Mesendoderm (in vitro differentiated cells): ENCODE results near the gene BIN1.

Experiments
- DNase-seq: peaks from one replicate; pipeline ENCODE4 v3.0.0; 2013
- H2AK5ac ChIP-seq: 2 replicates; pipeline ENCODE4 v1.6.1; 2013; ENCODE audit warnings: low read length, inconsistent platforms
- H2BK120ac ChIP-seq: 2 replicates; pipeline ENCODE4 v1.6.1; 2013; ENCODE audit warnings: low read depth, mild to moderate bottlenecking, low read length, moderate library complexity, mixed read lengths
- H2BK15ac ChIP-seq: replicated peaks from 2 replicates; pipeline ENCODE4 v1.6.1; 2013; ENCODE audit warnings: low read depth, mild to moderate bottlenecking, moderate library complexity
- H2BK5ac ChIP-seq: 2 replicates; pipeline ENCODE4 v1.6.1; 2013; ENCODE audit warnings: low read length, inconsistent platforms
- H3K18ac ChIP-seq: 2 replicates; pipeline ENCODE4 v1.6.1; 2013; ENCODE audit warnings: mild to moderate bottlenecking, low read length, mixed read lengths
- H3K23ac ChIP-seq: one replicate; pipeline ENCODE4 v1.6.1; 2013; ENCODE audit warnings: low read length
- H3K27ac ChIP-seq: 2 replicates; pipeline ENCODE4 v1.5.1; 2013; ENCODE audit warnings: low read depth, mild to moderate bottlenecking, inconsistent platforms, low read length, moderate library complexity
- H3K27me3 ChIP-seq: 2 replicates; pipeline ENCODE4 v1.6.1; 2013; ENCODE audit warnings: low read length, control low read depth, mild to moderate bottlenecking, inconsistent platforms; ENCODE audit not compliant: insufficient read depth, poor library complexity
- H3K36me3 ChIP-seq: 2 replicates; pipeline ENCODE4 v1.6.1; 2013; ENCODE audit warnings: low read length, inconsistent platforms; ENCODE audit not compliant: control insufficient read depth, insufficient read depth
- H3K4ac ChIP-seq: one replicate; pipeline ENCODE4 v1.6.1; 2013; ENCODE audit warnings: low read depth, mild to moderate bottlenecking, low read length, moderate library complexity
- H3K4me1 ChIP-seq: 2 replicates; pipeline ENCODE4 v1.6.1; 2013; ENCODE audit warnings: low read depth, low read length, inconsistent platforms; ENCODE audit not compliant: control insufficient read depth
- H3K4me2 ChIP-seq: 2 replicates; pipeline ENCODE4 v1.6.1; 2013; ENCODE audit warnings: low read length
- H3K4me3 ChIP-seq: 2 replicates; pipeline ENCODE4 v1.5.1; 2013; ENCODE audit warnings: mild to moderate bottlenecking, low read length
- H3K56ac ChIP-seq: one replicate; pipeline ENCODE4 v1.6.1; 2013; ENCODE audit warnings: low read length
- H3K79me1 ChIP-seq: 2 replicates; pipeline ENCODE4 v1.6.1; 2013; ENCODE audit warnings: low read length, inconsistent platforms
- H3K79me2 ChIP-seq: 2 replicates; pipeline ENCODE4 v1.6.1; 2013; ENCODE audit warnings: mild to moderate bottlenecking, low read length; ENCODE audit not compliant: control insufficient read depth, insufficient read depth
- H3K9ac ChIP-seq: 2 replicates; pipeline ENCODE4 v1.6.1; 2013; ENCODE audit warnings: low read length, inconsistent platforms
- H4K5ac ChIP-seq: one replicate; pipeline ENCODE4 v1.6.1; 2013; ENCODE audit warnings: low read length
- H4K8ac ChIP-seq: one replicate; pipeline ENCODE4 v1.6.1; 2013; ENCODE audit warnings: low read depth, mild to moderate bottlenecking, control low read depth, low read length, moderate library complexity
- WGBS: extraction: QIAGEN DNeasy Blood & Tissue Kit; methylation state at CpG from one replicate; pipeline ENCODE4 v1.1.7; 2013; ENCODE audit warnings: low lambda C conversion rate, missing lambda C conversion rate; ENCODE audit not compliant: insufficient coverage; ENCODE audit errors: extremely low coverage; 5-methylcytosine and 5-hydroxymethylcytosine counted together

The BIN1 gene

DNA sequence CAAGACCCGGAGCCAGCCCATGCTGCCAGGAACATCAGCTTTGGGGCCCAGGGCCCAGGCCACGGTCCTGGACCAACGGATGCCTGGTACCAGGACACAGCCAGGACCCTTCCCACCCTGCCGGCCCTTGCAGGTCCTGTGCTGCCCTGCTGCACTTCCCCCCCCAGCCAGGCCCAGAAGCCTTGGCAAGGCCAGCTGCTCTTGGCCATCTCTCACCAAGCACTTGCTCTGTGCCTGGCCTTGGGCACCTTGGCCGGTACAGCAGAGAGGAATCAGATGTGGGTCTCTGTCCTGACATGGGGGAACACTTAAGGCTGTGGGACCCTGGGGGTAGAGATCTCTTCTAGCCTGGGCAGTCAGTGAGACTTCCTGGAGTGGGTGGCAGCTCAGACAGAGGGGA, 28.9 kb downstream of the BIN1 start:
- Histone ChIP-seq H3K9ac (no peak overlapping the region), H3K4me1 (peaks cover 3% of the 10 kb centered on the region), H3K27ac (no peak overlapping the region), H3K79me2 (no peaks in the 10 kb centered on the region), H3K18ac (no peak overlapping the region), H2BK15ac (no peak overlapping the region), H2BK5ac (no peak overlapping the region), H2AK5ac (no peak overlapping the region), H3K79me1 (peaks cover 2% of the 10 kb centered on the region), H4K5ac (no peak overlapping the region), H3K4ac (no peak overlapping the region), H3K56ac (no peak overlapping the region), H3K36me3 (no peaks in the 10 kb centered on the region), H2BK120ac (no peak overlapping the region), H3K27me3 (no peaks in the 10 kb centered on the region), H3K4me3 (no peak overlapping the region), H4K8ac (no peak overlapping the region), H3K23ac (no peak overlapping the region), H3K4me2 (no peak overlapping the region)
- no peak for DNase-seq
- WGBS = no CpG with 5 or more reads among the region's 5 CpGs

DNA sequence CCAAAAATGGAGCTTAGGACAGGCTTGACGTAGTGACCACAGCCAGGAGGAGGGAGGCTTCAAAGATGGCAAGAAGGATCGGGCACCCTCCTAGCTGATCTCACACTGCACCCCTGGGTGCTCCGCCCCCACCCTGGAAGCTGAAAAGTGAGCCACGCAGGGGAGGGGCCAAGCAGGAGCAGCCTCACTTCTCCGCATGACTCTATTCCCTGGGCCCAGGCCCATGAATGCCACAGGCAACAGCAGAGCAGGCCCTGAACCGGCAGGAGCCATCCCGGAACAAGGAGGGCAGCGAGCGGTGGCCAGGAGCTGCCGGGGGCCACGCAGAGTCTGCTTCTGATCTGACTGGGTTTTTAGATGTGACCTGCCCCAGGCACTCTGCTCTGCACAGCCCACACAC, 30.0 kb downstream of the BIN1 start:
- H3K4me2 ChIP-seq = no peak overlapping the region
- H3K79me2 ChIP-seq = no peaks in the 10 kb centered on the region
- no peak overlapping the region for H4K8ac ChIP-seq
- no peak overlapping the region for H2BK15ac ChIP-seq
- no peak for DNase-seq
- H2BK5ac ChIP-seq = no peak overlapping the region
- peaks cover 2% of the 10 kb centered on the region for H3K79me1 ChIP-seq
- no peak overlapping the region for H3K23ac ChIP-seq
- H3K4ac ChIP-seq = no peak overlapping the region
- no peaks in the 10 kb centered on the region for H3K36me3 ChIP-seq
- no peak overlapping the region for H3K18ac ChIP-seq
- no peak overlapping the region for H3K9ac ChIP-seq
- H3K4me3 ChIP-seq = no peak overlapping the region
- no peak overlapping the region for H3K56ac ChIP-seq
- no peak overlapping the region for H2BK120ac ChIP-seq
- no peaks in the 10 kb centered on the region for H3K27me3 ChIP-seq
- H3K27ac ChIP-seq = no peak overlapping the region
- no CpG with 5 or more reads among the region's 11 CpGs for WGBS
- H3K4me1 ChIP-seq = no peaks in the 10 kb centered on the region
- no peak overlapping the region for H4K5ac ChIP-seq
- no peak overlapping the region for H2AK5ac ChIP-seq

DNA sequence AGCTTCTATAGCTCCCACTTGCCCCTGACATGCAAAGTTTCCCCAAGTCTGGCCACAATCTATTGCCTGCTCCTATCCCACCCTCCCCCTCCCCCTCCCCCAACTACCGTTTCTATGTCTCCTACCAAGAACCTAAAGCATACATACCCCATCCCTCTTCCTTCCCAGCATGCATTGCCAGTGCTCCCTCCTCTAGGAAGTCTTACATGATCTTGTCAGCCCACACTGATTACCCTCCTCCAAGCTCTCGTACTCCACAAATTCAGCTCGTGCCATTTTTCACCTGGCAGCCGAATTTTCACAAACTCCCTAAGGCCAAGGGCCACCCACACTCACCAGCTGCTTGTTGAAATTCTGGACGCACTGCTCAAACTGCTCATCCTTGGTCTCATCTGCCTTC, 30.7 kb downstream of the BIN1 start:
- Histone ChIP-seq H3K79me1 (peaks cover 2% of the 10 kb centered on the region), H3K79me2 (no peaks in the 10 kb centered on the region), H2BK5ac (no peak overlapping the region), H3K4me1 (no peaks in the 10 kb centered on the region), H3K18ac (no peak overlapping the region), H3K27ac (no peak overlapping the region), H3K56ac (no peak overlapping the region), H4K8ac (no peak overlapping the region), H3K9ac (no peak overlapping the region), H3K27me3 (no peaks in the 10 kb centered on the region), H3K4me2 (no peak overlapping the region), H3K23ac (no peak overlapping the region), H3K36me3 (no peaks in the 10 kb centered on the region), H3K4me3 (no peak overlapping the region), H3K4ac (no peak overlapping the region), H4K5ac (no peak overlapping the region), H2BK15ac (no peak overlapping the region), H2AK5ac (no peak overlapping the region), H2BK120ac (no peak overlapping the region)
- DNase-seq = no peak
- WGBS = no CpG with 5 or more reads among the region's 5 CpGs

DNA sequence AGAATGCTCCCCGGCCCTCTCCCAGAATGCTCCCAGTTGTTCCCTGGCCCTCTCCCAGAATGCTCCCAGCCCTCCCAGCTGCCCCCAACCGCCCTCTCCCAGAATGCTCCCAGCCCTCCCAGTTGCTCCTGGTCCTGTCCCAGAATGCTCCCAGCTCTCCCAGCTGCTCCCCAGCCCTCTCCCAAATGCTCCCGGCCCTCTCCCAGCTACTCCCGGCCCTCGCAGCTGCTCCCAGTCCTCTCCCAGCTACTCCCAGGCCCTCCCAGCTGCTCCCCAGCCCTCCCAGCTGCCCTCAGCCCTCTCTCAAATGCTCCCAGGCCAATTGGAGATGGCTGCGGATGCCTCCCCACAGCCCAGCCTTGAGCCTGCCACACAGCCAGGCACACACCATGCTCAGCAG, 31.1 kb downstream of the BIN1 start:
- no peak overlapping the region for H2BK15ac ChIP-seq
- H2BK120ac ChIP-seq = no peak overlapping the region
- H3K27ac ChIP-seq = no peak overlapping the region
- H3K36me3 ChIP-seq = no peaks in the 10 kb centered on the region
- no CpG with 5 or more reads among the region's 6 CpGs for WGBS
- no peak overlapping the region for H4K5ac ChIP-seq
- H3K56ac ChIP-seq = no peak overlapping the region
- no peaks in the 10 kb centered on the region for H3K79me2 ChIP-seq
- no peak overlapping the region for H3K4me2 ChIP-seq
- H3K23ac ChIP-seq = no peak overlapping the region
- DNase-seq = no peak
- no peak overlapping the region for H2BK5ac ChIP-seq
- H3K27me3 ChIP-seq = no peaks in the 10 kb centered on the region
- no peak overlapping the region for H3K18ac ChIP-seq
- H4K8ac ChIP-seq = no peak overlapping the region
- no peaks in the 10 kb centered on the region for H3K79me1 ChIP-seq
- no peak overlapping the region for H3K9ac ChIP-seq
- H3K4ac ChIP-seq = no peak overlapping the region
- H3K4me1 ChIP-seq = no peaks in the 10 kb centered on the region
- H2AK5ac ChIP-seq = no peak overlapping the region
- H3K4me3 ChIP-seq = no peak overlapping the region

DNA sequence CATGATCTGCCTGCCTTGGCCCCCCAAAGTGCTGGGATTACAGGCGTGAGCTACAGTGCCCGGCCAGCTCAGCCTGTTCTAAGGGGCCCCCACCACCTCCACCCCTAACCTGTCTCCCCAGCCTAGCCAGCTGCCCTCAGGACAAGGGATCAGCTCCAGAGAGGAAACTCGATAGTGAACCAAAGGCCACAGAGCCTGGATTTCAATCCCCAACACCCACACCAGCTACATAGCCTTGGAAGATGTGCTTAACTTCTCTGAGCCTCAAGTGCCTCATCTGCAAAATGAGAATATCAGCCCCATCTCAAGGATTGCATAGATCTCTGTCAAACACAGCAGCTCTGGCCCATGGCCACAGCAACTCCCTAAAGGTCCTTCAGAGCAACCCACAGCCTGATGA, 32.0 kb downstream of the BIN1 start:
- H3K56ac ChIP-seq = no peak overlapping the region
- WGBS = no CpG with 5 or more reads among the region's 3 CpGs
- no peaks in the 10 kb centered on the region for H3K36me3 ChIP-seq
- H3K4me2 ChIP-seq = no peak overlapping the region
- H3K79me2 ChIP-seq = no peaks in the 10 kb centered on the region
- no peak overlapping the region for H4K5ac ChIP-seq
- H3K79me1 ChIP-seq = no peaks in the 10 kb centered on the region
- no peak for DNase-seq
- H3K27me3 ChIP-seq = no peaks in the 10 kb centered on the region
- no peak overlapping the region for H2BK5ac ChIP-seq
- no peak overlapping the region for H2BK120ac ChIP-seq
- H2BK15ac ChIP-seq = no peak overlapping the region
- no peak overlapping the region for H3K4ac ChIP-seq
- H3K18ac ChIP-seq = no peak overlapping the region
- H3K9ac ChIP-seq = no peak overlapping the region
- no peak overlapping the region for H2AK5ac ChIP-seq
- H4K8ac ChIP-seq = no peak overlapping the region
- H3K27ac ChIP-seq = no peak overlapping the region
- H3K23ac ChIP-seq = no peak overlapping the region
- no peaks in the 10 kb centered on the region for H3K4me1 ChIP-seq
- no peak overlapping the region for H3K4me3 ChIP-seq

DNA sequence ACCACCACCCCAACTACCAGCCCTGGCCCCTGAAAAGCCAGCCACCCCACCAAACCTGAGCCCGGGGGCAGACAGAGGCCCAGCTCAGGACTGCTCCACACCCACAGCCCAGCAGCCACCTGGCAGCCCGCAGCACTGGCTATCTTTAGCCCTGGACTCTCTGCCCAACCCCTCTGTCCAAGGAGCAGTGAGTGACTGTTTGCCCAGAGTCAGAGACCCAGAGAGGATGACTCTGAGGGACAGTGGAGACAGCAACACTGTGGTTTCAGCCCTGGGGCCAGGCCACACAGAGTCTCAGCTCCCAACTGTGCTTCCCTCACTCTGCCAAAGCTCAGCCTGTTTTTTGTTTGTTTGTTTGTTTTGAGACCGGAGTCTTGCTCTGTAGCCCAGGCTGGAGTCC, 32.6 kb downstream of the BIN1 start:
- Histone ChIP-seq H3K27me3 (no peaks in the 10 kb centered on the region), H3K23ac (no peak overlapping the region), H3K4me1 (no peaks in the 10 kb centered on the region), H2BK120ac (no peak overlapping the region), H4K5ac (no peak overlapping the region), H3K4me2 (no peak overlapping the region), H4K8ac (no peak overlapping the region), H3K9ac (no peak overlapping the region), H3K27ac (no peak overlapping the region), H3K56ac (no peak overlapping the region), H3K4me3 (no peak overlapping the region), H3K18ac (no peak overlapping the region), H3K79me1 (no peaks in the 10 kb centered on the region), H3K4ac (no peak overlapping the region), H3K79me2 (no peaks in the 10 kb centered on the region), H2BK15ac (no peak overlapping the region), H2AK5ac (no peak overlapping the region), H3K36me3 (no peaks in the 10 kb centered on the region), H2BK5ac (no peak overlapping the region)
- WGBS = no CpG with 5 or more reads among the region's 3 CpGs
- no peak for DNase-seq
